Endothelial cell of umbilical vein (primary cell): ENCODE data around the gene IFNG. TPM values are rescaled to one million over a fixed set of nuclear protein-coding genes. Genes with fewer than 3 reads are reported as not detected.
"Not testable (repeated sequence)": the region's sequence is repeated elsewhere in the genome, so short reads cannot be mapped to it uniquely, and the experiment has no call there.

ENCODE experiments used
- Bru-seq: library from RNA; stranded (reverse); fragments of 400-500 nt; gene quantifications from one replicate; lab custom pipeline; 2021; lab: Mats Ljungman, UMichigan
- BruChase-seq, 2 experiments: library from RNA; stranded (reverse); fragments of 400-500 nt; gene quantifications; one replicate each; lab custom pipeline; 2021; lab: Mats Ljungman, UMichigan
- BruUV-seq: library from RNA; stranded (reverse); fragments of 400-500 nt; replicated peaks from 2 replicates; lab custom pipeline; 2021; lab: Mats Ljungman, UMichigan
- CTCF ChIA-PET: fragments of 300-600, 350-600 bp; sonication (Branson Sonifier 250); formaldehyde crosslinking; loops from one replicate; lab custom pipeline; 2021; ENCODE audit warnings: antibody characterized with exemption, inconsistent platforms; lab: Charles Lee
- POLR2A ChIA-PET: fragments of 300-600, 350-600 bp; sonication (Branson Sonifier 250); formaldehyde crosslinking; loops from one replicate; lab custom pipeline; 2021; ENCODE audit warnings: antibody characterized with exemption, inconsistent platforms; lab: Charles Lee
- DNase-seq: peaks from one replicate; pipeline ENCODE4 v3.0.0-alpha.2; 2011; ENCODE audit warnings: low read depth, low spot score
- FAIRE-seq: peaks from 2 replicates; lab custom pipeline; 2011; peaks lifted over from hg19 to GRCh38; lab: Jason Lieb, UNC
- H2AFZ ChIP-seq: 2 replicates; pipeline ENCODE4 v1.6.0; 2012; ENCODE audit warnings: low read depth, low read length, control low read depth, inconsistent platforms
- H3K27ac ChIP-seq: 2 replicates; pipeline ENCODE4 v1.5.1; 2011; ENCODE audit warnings: low read depth, mild to moderate bottlenecking, control low read depth, low read length, moderate library complexity; ENCODE audit not compliant: insufficient read depth
- H3K27me3 ChIP-seq, 2 experiments: 2 replicates each; pipeline versions ENCODE4 v1.6.0 to v1.6.1; 2011; ENCODE audit warnings: low read length in 2 of 2, mixed read lengths in 1 of 2; ENCODE audit not compliant: control insufficient read depth in 2 of 2, insufficient read depth in 2 of 2
- H3K36me3 ChIP-seq, 2 experiments: 2 replicates in 1 of 2; 3 replicates in 1 of 2; pipeline ENCODE4 v1.5.1; 2011; ENCODE audit warnings: low read length in 2 of 2, mild to moderate bottlenecking in 1 of 2, moderate library complexity in 1 of 2; ENCODE audit not compliant: control insufficient read depth in 2 of 2, insufficient read depth in 2 of 2; ENCODE audit errors: extremely low read depth in 1 of 2
- H3K4me1 ChIP-seq: 3 replicates; pipeline ENCODE4 v1.5.1; 2011; ENCODE audit warnings: mild to moderate bottlenecking, low read length; ENCODE audit not compliant: control insufficient read depth, insufficient read depth; ENCODE audit errors: extremely low read depth
- H3K4me2 ChIP-seq: 2 replicates; pipeline ENCODE4 v1.6.1; 2011; ENCODE audit warnings: low read length, control low read depth, mixed read lengths; ENCODE audit not compliant: insufficient read depth
- H3K4me3 ChIP-seq, 3 experiments: fragments of 200-600 bp in 1 of 3; sonication (generic), shearing (Covaris generic) in 1 of 3; replicated peaks in 1 of 3; 2 replicates each; pipeline ENCODE4 v1.5.1; 2011 to 2016; ENCODE audit warnings: control low read depth in 3 of 3, low read length in 3 of 3, mild to moderate bottlenecking in 2 of 3, inconsistent platforms in 1 of 3, low read depth in 1 of 3, moderate library complexity in 1 of 3; ENCODE audit not compliant: insufficient read depth in 1 of 3
- H3K79me2 ChIP-seq: 2 replicates; pipeline ENCODE4 v1.6.0; 2012; ENCODE audit warnings: low read length, inconsistent platforms; ENCODE audit not compliant: control insufficient read depth, insufficient read depth
- H3K9ac ChIP-seq: replicated peaks from 2 replicates; pipeline ENCODE3; 2011; ENCODE audit warnings: low read length, control low read depth; ENCODE audit not compliant: insufficient read depth; ENCODE audit errors: extremely low read depth
- H3K9me1 ChIP-seq: replicated peaks from 3 replicates; pipeline ENCODE4 v1.6.0; 2011; ENCODE audit warnings: mild to moderate bottlenecking, low read length; ENCODE audit not compliant: control insufficient read depth, insufficient read depth; ENCODE audit errors: extremely low read depth
- H3K9me3 ChIP-seq: replicated peaks from 2 replicates; pipeline ENCODE4 v1.5.1; 2012; ENCODE audit warnings: low read length, inconsistent platforms; ENCODE audit not compliant: control insufficient read depth, insufficient read depth
- H4K20me1 ChIP-seq: replicated peaks from 2 replicates; pipeline ENCODE3; 2011; ENCODE audit warnings: mild to moderate bottlenecking, low read length; ENCODE audit not compliant: control insufficient read depth, insufficient read depth; ENCODE audit errors: extremely low read depth
- CTCF ChIP-seq, 2 donors: IDR thresholded peaks; 1 replicate in 1 of 2; 2 replicates in 1 of 2; pipeline ENCODE4 v1.5.1; 2011; ENCODE audit warnings: low read length in 2 of 2, mild to moderate bottlenecking in 2 of 2, moderate library complexity in 2 of 2, control low read depth in 1 of 2, inconsistent platforms in 1 of 2, low read depth in 1 of 2; ENCODE audit not compliant: insufficient read depth in 1 of 2; ENCODE audit errors: extremely low read depth in 1 of 2
- EZH2 ChIP-seq: IDR thresholded peaks from 2 replicates; pipeline ENCODE4 v1.6.1; 2012; ENCODE audit warnings: borderline replicate concordance, low read depth, mild to moderate bottlenecking, moderate library complexity, low read length, inconsistent platforms; ENCODE audit not compliant: severe bottlenecking
- FOS ChIP-seq: IDR thresholded peaks from 2 replicates; pipeline ENCODE4 v1.6.1; 2011; ENCODE audit warnings: mild to moderate bottlenecking, low read length, moderate library complexity, borderline replicate concordance; ENCODE audit not compliant: insufficient read depth
- GATA2 ChIP-seq: IDR thresholded peaks from 2 replicates; pipeline ENCODE4 v1.7.0; 2011; ENCODE audit warnings: low read depth, mild to moderate bottlenecking, moderate library complexity, mixed read lengths, low read length; ENCODE audit not compliant: insufficient read length, insufficient read depth
- JUN ChIP-seq: IDR thresholded peaks from 2 replicates; pipeline ENCODE4 v1.6.1; 2011; ENCODE audit warnings: borderline replicate concordance, low read depth; ENCODE audit not compliant: insufficient read length, insufficient read depth
- MAX ChIP-seq: IDR thresholded peaks from 2 replicates; pipeline ENCODE4 v1.6.1; 2011; ENCODE audit not compliant: insufficient read depth, insufficient read length
- MYC ChIP-seq: IDR thresholded peaks from one replicate; pipeline ENCODE4 v1.6.1; 2011; ENCODE audit warnings: mild to moderate bottlenecking, low read depth, low read length
- POLR2A ChIP-seq: IDR thresholded peaks from 2 replicates; pipeline ENCODE4 v1.6.1; 2012; ENCODE audit warnings: low read depth, mild to moderate bottlenecking, control low read depth, low read length
- POLR2AphosphoS5 ChIP-seq: IDR thresholded peaks from 2 replicates; pipeline ENCODE4 v1.6.1; 2012; ENCODE audit warnings: low read depth, mild to moderate bottlenecking, control low read depth, low read length, moderate library complexity; ENCODE audit not compliant: insufficient read depth
- dilution Hi-C: fragments of 300-500 bp; cut with MboI; formaldehyde crosslinking; loops from one replicate; pipeline ENCODE4 v1.15.0; 2019; ENCODE audit warnings: low sequenced_read_pairs; ENCODE audit not compliant: extremely low pct_ligation_motif_present
- intact Hi-C: fragments of 100-400 bp; cut with micrococcal nuclease; formaldehyde crosslinking; loops from one replicate; pipeline ENCODE4 v1.10.0; 2022
- long read RNA-seq: library from polyadenylated mRNA; stranded (forward); transcript quantifications from one replicate; pipeline ENCODE4 v2.0.0, GENCODE V29; 2021
- polyA minus RNA-seq, 3 experiments: library from RNA; depleted of rRNA, polyadenylated mRNA; stranded (reverse); fragments of >200 nt; gene quantifications; 1 replicate in 1 of 3; 2 replicates in 2 of 3; pipeline ENCODE4 v1.2.3, GENCODE V29; 2011
- polyA plus RNA-seq, 4 experiments: library from polyadenylated mRNA; depleted of rRNA in 3 of 4; stranded (reverse) in 3 of 4; unstranded in 1 of 4; fragments of >200 nt; gene quantifications; 2 replicates each; pipeline versions ENCODE4 v1.2.1 to v1.2.3, GENCODE V29; 2011 to 2012; ENCODE audit warnings: missing spikeins in 1 of 4
- total RNA-seq: library from RNA; stranded (reverse); gene quantifications from 2 replicates; pipeline ENCODE4 v1.2.3, GENCODE V29; 2021

The IFNG gene
- total RNA-seq (not detected in 2 replicates), polyA plus RNA-seq (not detected in 2 replicates), polyA minus RNA-seq (not detected in 2 replicates), Bru-seq, nascent RNA (not detected), BruChase-seq, experiment 1, labeled RNA remaining after a 6-hour chase (not detected), BruChase-seq, experiment 2, labeled RNA remaining after a 2-hour chase (not detected)
- polyA plus RNA-seq (2011; cell fraction: cytosol; rRNA removed): not detected in 2 replicates
- not detected in 2 replicates for polyA plus RNA-seq (2011; cell fraction: nucleus; rRNA removed)
- polyA plus RNA-seq (2012): not detected in 2 replicates
- polyA minus RNA-seq (2011; cell fraction: cytosol; rRNA and poly(A)+ RNA removed): not detected
- polyA minus RNA-seq (2011; cell fraction: nucleus; rRNA and poly(A)+ RNA removed): not detected in 2 replicates
- long read RNA-seq: 0 reads

- H2AFZ ChIP-seq: no peak within 1 kb of the TSS
- ChIA-PET CTCF (interaction anchor here (3.0 kb wide), 1 partner anchor 119 kb away, joined by 18 read pairs; no protein-coding TSS in a partner anchor), POLR2A (no interaction called here)
- no peaks in the 10 kb centered on the region for H3K79me2 ChIP-seq
- dilution Hi-C loops (no loop called here), intact Hi-C loops (no loop called here)
- no peak within 1 kb of the TSS for H3K9ac ChIP-seq
- H3K27me3 ChIP-seq: no peaks in the 10 kb centered on the region
- no TSS peak for BruUV-seq
- no peak within 1 kb of the TSS for H3K4me3 ChIP-seq
- H3K27ac ChIP-seq: no peak within 1 kb of the TSS
- no peaks in the 10 kb centered on the region for H3K36me3 ChIP-seq
- H3K9me3 ChIP-seq: no peaks in the 10 kb centered on the region
- DNase-seq (no peak), FAIRE-seq (no peak)
- TF ChIP-seq FOS (no peak), MAX (no peak), POLR2A (no peak), MYC (no peak), POLR2AphosphoS5 (no peak), EZH2 (no peak), JUN (no peak), GATA2 (no peak), CTCF (IDR thresholded peaks at IDR 0.05; ENCODE audit: extremely low read depth in 1 of 2, insufficient read depth in 1 of 2, low read depth in 1 of 2, low read length in 2 of 2) (no peak)
- H3K4me1 ChIP-seq: no peaks in the 10 kb centered on the region
- no peaks in the 10 kb centered on the region for H4K20me1 ChIP-seq
- no peaks in the 10 kb centered on the region for H3K9me1 ChIP-seq
- H3K4me2 ChIP-seq: no peak within 1 kb of the TSS
These were observed at the start of gene IFNG for GRCh38 chr12:68159681-68160304. IFNG (minus strand) TSS chr12:68159740; CDS start chr12:68159615, 125 bp downstream.

- FAIRE-seq, intact Hi-C loops, H3K9me3 ChIP-seq, BruUV-seq, H3K9ac ChIP-seq, H3K4me2 ChIP-seq, H3K9me1 ChIP-seq, H4K20me1 ChIP-seq, dilution Hi-C loops, H3K27ac ChIP-seq, POLR2A ChIA-PET, H2AFZ ChIP-seq, H3K36me3 ChIP-seq, H3K4me1 ChIP-seq, DNase-seq, H3K79me2 ChIP-seq, H3K4me3 ChIP-seq: not testable (repeated sequence)
- peaks cover 9 to 17% of the 10 kb centered on the region in 2 experiments for H3K27me3 ChIP-seq
- CTCF ChIA-PET: interaction anchor here (0.6 kb wide), 1 partner anchor 13 kb away, joined by 3 read pairs; no protein-coding TSS in a partner anchor
These were observed 49.6 kb upstream of the IFNG start for GRCh38 chr12:68209048-68209728.
